Measurements from ENCODE around the gene TNS1. TPM values are rescaled to one million over a fixed set of nuclear protein-coding genes. Genes with fewer than 3 reads are reported as not detected.
A peak's percentile ranks its signal among the peaks of the same experiment; 100 is the strongest.

The TNS1 gene
- total and polyA plus RNA-seq, 10 of the 15 experiments (the other 5 are each of a cell fraction or from before 2014, with no cell fraction given) = 0.05 to 0.44 TPM; not detected in 8

DNA sequence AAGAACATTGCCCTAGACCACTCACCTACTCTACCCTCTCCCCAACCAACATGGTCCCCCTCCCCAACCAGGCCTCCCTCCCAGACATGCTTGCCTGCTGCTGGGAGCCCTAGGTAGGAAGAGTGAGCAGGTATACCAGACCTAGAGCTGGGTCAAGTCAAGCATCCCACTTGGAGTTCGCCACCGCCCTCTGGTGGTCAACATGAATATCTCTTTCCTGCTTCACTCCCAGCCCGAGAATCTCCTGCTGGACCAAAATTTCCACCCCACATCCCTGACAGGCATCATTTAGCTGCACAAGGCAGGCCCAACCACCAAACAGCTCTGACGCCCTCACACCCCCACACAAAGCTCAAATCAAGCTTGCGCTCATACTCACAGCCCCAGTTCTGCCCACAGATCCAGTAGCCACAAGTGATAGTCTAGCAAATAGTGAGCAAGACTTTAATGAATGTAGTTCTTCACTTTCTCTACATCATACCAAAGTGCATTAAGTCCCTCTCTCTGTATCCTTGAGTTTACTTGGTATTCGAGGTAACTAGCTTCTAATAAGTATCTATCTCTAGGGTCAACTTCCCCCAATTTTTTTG, 116.0 kb downstream of the TNS1 start:
- Histone ChIP-seq H3K9ac (ENCODE audit: control insufficient read depth, insufficient read depth, low read length) (no peak overlapping the region), H3K4me3 (no peak overlapping the region), H3K4me2 (ENCODE audit: control insufficient read depth, insufficient read depth) (no peak overlapping the region), H4K20me1 (ENCODE audit: control insufficient read depth, insufficient read depth) (no peaks in the 10 kb centered on the region), H3K27me3 (replicated peaks in 1 of 2; ENCODE audit: control insufficient read depth in 2 of 2, insufficient read depth in 2 of 2, low read length in 1 of 2) (peaks cover 0 to 2% of the 10 kb centered on the region in 2 experiments; a peak in 2 of 4 replicates), H3K9me3 (replicated peaks; ENCODE audit: control insufficient read depth, insufficient read depth, low read length) (no peaks in the 10 kb centered on the region), H2AFZ (ENCODE audit: control insufficient read depth, low read depth, low read length) (no peak overlapping the region), H3K36me3 (ENCODE audit: control insufficient read depth in 2 of 2, insufficient read depth in 2 of 2, low read length in 1 of 2) (no peaks in the 10 kb centered on the region), H3K79me2 (ENCODE audit: control insufficient read depth, insufficient read depth, low read length) (no peaks in the 10 kb centered on the region), H3K4me1 (ENCODE audit: control insufficient read depth, insufficient read depth, low read length) (no peaks in the 10 kb centered on the region), H3K27ac (ENCODE audit: control insufficient read depth, insufficient read depth) (no peak overlapping the region)
- BruUV-seq (replicated peaks) = no TSS peak
- POLR2A ChIA-PET = interaction anchor here (1.0 kb wide), 1 partner anchor 192 kb away, joined by 3 read pairs; no protein-coding TSS in a partner anchor
- FAIRE-seq (peak; percentile 88), ATAC-seq (peak; percentile 96), DNase-seq (ENCODE audit: low read depth, low spot score) (no peak)
- TF ChIP-seq SMC3 (IDR thresholded peaks at IDR 0.05; ENCODE audit: borderline replicate concordance, low read length) (peak; percentile 82), BHLHE40 (IDR thresholded peaks at IDR 0.05; ENCODE audit: borderline replicate concordance in 1 of 2, low read depth in 2 of 2, low read length in 1 of 2) (0 out of 4 replicates have a peak, but pooled peaks of 1 of the 2 experiments have one; percentile 5), RAD21 (IDR thresholded peaks at IDR 0.05; ENCODE audit: insufficient read depth, low read depth, low read length) (peak; percentile 67), DPF2 (IDR thresholded peaks at IDR 0.05) (no peak), NR2C2 (IDR thresholded peaks at IDR 0.05; ENCODE audit: borderline replicate concordance, control insufficient read depth, insufficient read length, low read depth) (no peak), EZH2 (IDR thresholded peaks at IDR 0.05; ENCODE audit: borderline replicate concordance, control insufficient read depth, low read depth, low read length) (no peak), CREB1 (IDR thresholded peaks at IDR 0.05; ENCODE audit: low read depth) (no peak), EP300 (IDR thresholded peaks at IDR 0.05; ENCODE audit: borderline replicate concordance in 1 of 2, control insufficient read depth in 1 of 2, low read depth in 2 of 2, low read length in 2 of 2) (no peak), YY1 (IDR thresholded peaks at IDR 0.05; ENCODE audit: low read depth, low read length) (0 out of 2 replicates have a peak, but pooled peaks have one; percentile 22), GATAD2B (conservative IDR thresholded peaks at IDR 0.05; ENCODE audit: low read depth) (no peak), TARDBP (IDR thresholded peaks at IDR 0.05; ENCODE audit: borderline replicate concordance) (no peak)
- TF ChIP-seq, protein P1, sequence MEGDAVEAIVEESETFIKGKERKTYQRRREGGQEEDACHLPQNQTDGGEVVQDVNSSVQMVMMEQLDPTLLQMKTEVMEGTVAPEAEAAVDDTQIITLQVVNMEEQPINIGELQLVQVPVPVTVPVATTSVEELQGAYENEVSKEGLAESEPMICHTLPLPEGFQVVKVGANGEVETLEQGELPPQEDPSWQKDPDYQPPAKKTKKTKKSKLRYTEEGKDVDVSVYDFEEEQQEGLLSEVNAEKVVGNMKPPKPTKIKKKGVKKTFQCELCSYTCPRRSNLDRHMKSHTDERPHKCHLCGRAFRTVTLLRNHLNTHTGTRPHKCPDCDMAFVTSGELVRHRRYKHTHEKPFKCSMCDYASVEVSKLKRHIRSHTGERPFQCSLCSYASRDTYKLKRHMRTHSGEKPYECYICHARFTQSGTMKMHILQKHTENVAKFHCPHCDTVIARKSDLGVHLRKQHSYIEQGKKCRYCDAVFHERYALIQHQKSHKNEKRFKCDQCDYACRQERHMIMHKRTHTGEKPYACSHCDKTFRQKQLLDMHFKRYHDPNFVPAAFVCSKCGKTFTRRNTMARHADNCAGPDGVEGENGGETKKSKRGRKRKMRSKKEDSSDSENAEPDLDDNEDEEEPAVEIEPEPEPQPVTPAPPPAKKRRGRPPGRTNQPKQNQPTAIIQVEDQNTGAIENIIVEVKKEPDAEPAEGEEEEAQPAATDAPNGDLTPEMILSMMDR (IDR thresholded peaks at IDR 0.05 in 2 of 3, conservative IDR thresholded peaks at IDR 0.05 in 1 of 3; ENCODE audit: control insufficient read depth in 2 of 3, extremely low read depth in 1 of 3, insufficient read depth in 1 of 3, low read depth in 3 of 3, low read length in 3 of 3) = peak; percentile 75 to 79 (median 76)
- TF ChIP-seq, protein P2, sequence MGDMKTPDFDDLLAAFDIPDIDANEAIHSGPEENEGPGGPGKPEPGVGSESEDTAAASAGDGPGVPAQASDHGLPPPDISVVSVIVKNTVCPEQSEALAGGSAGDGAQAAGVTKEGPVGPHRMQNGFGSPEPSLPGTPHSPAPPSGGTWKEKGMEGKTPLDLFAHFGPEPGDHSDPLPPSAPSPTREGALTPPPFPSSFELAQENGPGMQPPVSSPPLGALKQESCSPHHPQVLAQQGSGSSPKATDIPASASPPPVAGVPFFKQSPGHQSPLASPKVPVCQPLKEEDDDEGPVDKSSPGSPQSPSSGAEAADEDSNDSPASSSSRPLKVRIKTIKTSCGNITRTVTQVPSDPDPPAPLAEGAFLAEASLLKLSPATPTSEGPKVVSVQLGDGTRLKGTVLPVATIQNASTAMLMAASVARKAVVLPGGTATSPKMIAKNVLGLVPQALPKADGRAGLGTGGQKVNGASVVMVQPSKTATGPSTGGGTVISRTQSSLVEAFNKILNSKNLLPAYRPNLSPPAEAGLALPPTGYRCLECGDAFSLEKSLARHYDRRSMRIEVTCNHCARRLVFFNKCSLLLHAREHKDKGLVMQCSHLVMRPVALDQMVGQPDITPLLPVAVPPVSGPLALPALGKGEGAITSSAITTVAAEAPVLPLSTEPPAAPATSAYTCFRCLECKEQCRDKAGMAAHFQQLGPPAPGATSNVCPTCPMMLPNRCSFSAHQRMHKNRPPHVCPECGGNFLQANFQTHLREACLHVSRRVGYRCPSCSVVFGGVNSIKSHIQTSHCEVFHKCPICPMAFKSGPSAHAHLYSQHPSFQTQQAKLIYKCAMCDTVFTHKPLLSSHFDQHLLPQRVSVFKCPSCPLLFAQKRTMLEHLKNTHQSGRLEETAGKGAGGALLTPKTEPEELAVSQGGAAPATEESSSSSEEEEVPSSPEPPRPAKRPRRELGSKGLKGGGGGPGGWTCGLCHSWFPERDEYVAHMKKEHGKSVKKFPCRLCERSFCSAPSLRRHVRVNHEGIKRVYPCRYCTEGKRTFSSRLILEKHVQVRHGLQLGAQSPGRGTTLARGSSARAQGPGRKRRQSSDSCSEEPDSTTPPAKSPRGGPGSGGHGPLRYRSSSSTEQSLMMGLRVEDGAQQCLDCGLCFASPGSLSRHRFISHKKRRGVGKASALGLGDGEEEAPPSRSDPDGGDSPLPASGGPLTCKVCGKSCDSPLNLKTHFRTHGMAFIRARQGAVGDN (IDR thresholded peaks at IDR 0.05) = no peak
- TF ChIP-seq, protein P3, sequence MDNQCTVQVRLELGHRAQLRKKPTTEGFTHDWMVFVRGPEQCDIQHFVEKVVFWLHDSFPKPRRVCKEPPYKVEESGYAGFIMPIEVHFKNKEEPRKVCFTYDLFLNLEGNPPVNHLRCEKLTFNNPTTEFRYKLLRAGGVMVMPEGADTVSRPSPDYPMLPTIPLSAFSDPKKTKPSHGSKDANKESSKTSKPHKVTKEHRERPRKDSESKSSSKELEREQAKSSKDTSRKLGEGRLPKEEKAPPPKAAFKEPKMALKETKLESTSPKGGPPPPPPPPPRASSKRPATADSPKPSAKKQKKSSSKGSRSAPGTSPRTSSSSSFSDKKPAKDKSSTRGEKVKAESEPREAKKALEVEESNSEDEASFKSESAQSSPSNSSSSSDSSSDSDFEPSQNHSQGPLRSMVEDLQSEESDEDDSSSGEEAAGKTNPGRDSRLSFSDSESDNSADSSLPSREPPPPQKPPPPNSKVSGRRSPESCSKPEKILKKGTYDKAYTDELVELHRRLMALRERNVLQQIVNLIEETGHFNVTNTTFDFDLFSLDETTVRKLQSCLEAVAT (IDR thresholded peaks at IDR 0.05) = no peak
- in situ Hi-C loops (cut with MboI) (loop anchor here (5.0 kb wide), 1 partner anchor 95 kb away; no protein-coding TSS in a partner anchor), intact Hi-C loops (cut with micrococcal nuclease; ENCODE audit: unreplicated experiment) (loop anchor here (1.0 to 5.0 kb wide), 4 partner anchors 98 to 180 kb away; partner anchors contain the start of gene RUFY4)
- SMC1A ChIA-PET (ENCODE audit: uncharacterized antibody, unreplicated experiment) = interaction anchor here (1.0 to 4.6 kb wide), 5 partner anchors 8 to 104 kb away, joined by 3 to 30 read pairs (median 6); no protein-coding TSS in a partner anchor
- 16% methylated on average over 6 of the region's 6 CpGs for WGBS (ENCODE audit: insufficient coverage, insufficient replicate concordance, low lambda C conversion rate, missing lambda C conversion rate)
- RAD21 ChIA-PET (ENCODE audit: unreplicated experiment) = interaction anchor here (1.3 to 2.6 kb wide), 2 partner anchors 96 to 101 kb away, joined by 15 to 24 read pairs; no protein-coding TSS in a partner anchor
- CTCF ChIA-PET = interaction anchor here (0.8 to 4.9 kb wide), 14 partner anchors 9 to 184 kb away, joined by 3 to 86 read pairs (median 4); partner anchors contain the start of gene RUFY4
